Measurements from ENCODE around the gene THOC3. TPM values are rescaled to one million over a fixed set of nuclear protein-coding genes. Genes with fewer than 3 reads are reported as not detected.
"Not testable (repeated sequence)": the region's sequence is repeated elsewhere in the genome, so short reads cannot be mapped to it uniquely, and the experiment has no call there.

THOC3 gene
- total and polyA plus RNA-seq, 9 donors = 15.1 to 35.4 (median 18.0) TPM

GRCh38 chr5:175915066-175916037 lies 52.8 kb downstream of the THOC3 start:
- not testable (repeated sequence) for DNase-seq; H3K36me3 ChIP-seq (ENCODE audit: control insufficient read depth, insufficient read depth, low read length); H3K9me3 ChIP-seq (replicated peaks; ENCODE audit: control insufficient read depth, low read depth, low read length); H3K4me3 ChIP-seq (ENCODE audit: low read length); H3K4me1 ChIP-seq (ENCODE audit: control insufficient read depth, insufficient read depth, low read length); H3K27ac ChIP-seq (ENCODE audit: low read length); H3K27me3 ChIP-seq (ENCODE audit: control insufficient read depth, insufficient read depth, low read length)
- no CpG with 5 or more reads among the region's 7 CpGs for WGBS (ENCODE audit: insufficient coverage)

- not testable (repeated sequence) for DNase-seq; H3K9me3 ChIP-seq (replicated peaks; ENCODE audit: control insufficient read depth, low read depth, low read length)
- 70% methylated on average over 2 of the region's 20 CpGs for WGBS (ENCODE audit: insufficient coverage)
Observed at GRCh38 chr5:175913835-175914672, 54.1 kb downstream of the THOC3 start.

GRCh38 chr5:175910072-175910471 lies 58.0 kb downstream of the THOC3 start:
- WGBS (ENCODE audit: insufficient coverage) = 36% methylated on average over 7 of the region's 12 CpGs
- H3K9me3 ChIP-seq (replicated peaks; ENCODE audit: control insufficient read depth, low read depth, low read length); DNase-seq; H3K36me3 ChIP-seq (ENCODE audit: control insufficient read depth, insufficient read depth, low read length); H3K27me3 ChIP-seq (ENCODE audit: control insufficient read depth, insufficient read depth, low read length); H3K4me3 ChIP-seq (ENCODE audit: low read length); H3K27ac ChIP-seq (ENCODE audit: low read length); H3K4me1 ChIP-seq (ENCODE audit: control insufficient read depth, insufficient read depth, low read length): not testable (repeated sequence)

More at GRCh38 chr5:175913835-175914672, 54.1 kb downstream of the THOC3 start:
- not testable (repeated sequence) for H3K4me3 ChIP-seq (ENCODE audit: low read length); H3K27ac ChIP-seq (ENCODE audit: low read length); H3K27me3 ChIP-seq (ENCODE audit: control insufficient read depth, insufficient read depth, low read length); H3K4me1 ChIP-seq (ENCODE audit: control insufficient read depth, insufficient read depth, low read length); H3K36me3 ChIP-seq (ENCODE audit: control insufficient read depth, insufficient read depth, low read length)

Other genes starting within 250 kb of the THOC3 start
- gene CPLX2, start 96.7 kb downstream of the THOC3 start, total RNA-seq = 0.04 TPM
- gene CPLX2, start 96.7 kb downstream of the THOC3 start, polyA plus RNA-seq (ENCODE audit: insufficient read depth in 1 of 8, insufficient read length in 8 of 8, low replicate concordance in 1 of 8) = under 1 TPM in 4 of 8 donors, not detected in 4; 0.04 to 0.15 (median 0.12) TPM